Stimulated activated CD8-positive, alpha-beta memory T cell treated with anti-CD3 and anti-CD28 coated beads, Interleukin-2, amount 100 ng/mL, for 48 hours (primary cell): Measurements from ENCODE around the gene HNRNPC.
"Not testable (repeated sequence)": the region's sequence is repeated elsewhere in the genome, so short reads cannot be mapped to it uniquely, and the experiment has no call there.

ENCODE experiments used
- DNase-seq, 2 donors: peaks; one replicate each; pipeline ENCODE4 v3.0.0-alpha.2; 2020; ENCODE audit warnings: low read depth in 2 of 2

The HNRNPC gene

GRCh38 chr14:21244544-21244943 is 24.7 kb downstream of the HNRNPC start:
- DNase-seq = no peak

- DNase-seq = no peak
These were observed 27.9 kb downstream of the HNRNPC start for GRCh38 chr14:21241218-21241819.

GRCh38 chr14:21240417-21240816 is 28.8 kb downstream of the HNRNPC start:
- no peak for DNase-seq

- no peak for DNase-seq
These were observed 30.3 kb downstream of the HNRNPC start for GRCh38 chr14:21238823-21239518.

- no peak for DNase-seq
These were observed 32.1 kb downstream of the HNRNPC start for GRCh38 chr14:21236948-21237797.

GRCh38 chr14:21234112-21234511 is 35.1 kb downstream of the HNRNPC start:
- DNase-seq = no peak

GRCh38 chr14:21233457-21234076 is 35.7 kb downstream of the HNRNPC start:
- DNase-seq = no peak

- no peak for DNase-seq
These were observed 38.1 kb downstream of the HNRNPC start for GRCh38 chr14:21231020-21231652.

- DNase-seq = no peak
These were observed 39.4 kb downstream of the HNRNPC start for GRCh38 chr14:21229821-21230220.

- DNase-seq = no peak
These were observed 41.3 kb downstream of the HNRNPC start for GRCh38 chr14:21227981-21228380.

GRCh38 chr14:21227150-21227549 is 42.1 kb downstream of the HNRNPC start:
- no peak for DNase-seq

GRCh38 chr14:21226467-21226866 is 42.8 kb downstream of the HNRNPC start:
- no peak for DNase-seq

GRCh38 chr14:21225164-21225563 is 44.1 kb downstream of the HNRNPC start:
- DNase-seq = not testable (repeated sequence)

- no peak for DNase-seq
These were observed 48.3 kb downstream of the HNRNPC start for GRCh38 chr14:21220874-21221477.

GRCh38 chr14:21219561-21220111 is 49.6 kb downstream of the HNRNPC start:
- no peak for DNase-seq

GRCh38 chr14:21219120-21219519 is 50.1 kb downstream of the HNRNPC start:
- no peak for DNase-seq

GRCh38 chr14:21215879-21216251 is 53.4 kb downstream of the HNRNPC start:
- no peak for DNase-seq

GRCh38 chr14:21215130-21215878 is 53.9 kb downstream of the HNRNPC start:
- no peak for DNase-seq

- DNase-seq = no peak
These were observed 55.6 kb downstream of the HNRNPC start for GRCh38 chr14:21213652-21214051.

GRCh38 chr14:21212824-21213223 is 56.4 kb downstream of the HNRNPC start:
- DNase-seq = not testable (repeated sequence)
